ENCODE results near the gene ZC3H15.
A peak's percentile ranks its signal among the peaks of the same experiment; 100 is the strongest.

The ZC3H15 gene

GRCh38 chr2:186530314-186530713 lies 44.3 kb downstream of the ZC3H15 start:
- Histone ChIP-seq H3K9me3 (ENCODE audit: control insufficient read depth, low read length) (no peaks in the 10 kb centered on the region), H4K8ac (ENCODE audit: low read length) (no peak overlapping the region), H2AFZ (ENCODE audit: low read depth, low read length) (no peak overlapping the region), H3K4ac (ENCODE audit: low read depth in 1 of 2, low read length in 2 of 2) (no peak overlapping the region), H2BK15ac (ENCODE audit: low read depth, poor library complexity, severe bottlenecking) (no peak overlapping the region), H2BK120ac (ENCODE audit: low read depth, low read length) (no peak overlapping the region), H2AK5ac (ENCODE audit: low read length, severe bottlenecking) (no peak overlapping the region), H3K36me3 (ENCODE audit: control insufficient read depth in 1 of 2, insufficient read depth in 2 of 2, low read depth in 1 of 2, low read length in 2 of 2) (no peaks in the 10 kb centered on the region), H3K4me2 (ENCODE audit: low read length, poor library complexity, severe bottlenecking) (no peak overlapping the region), H3K27me3 (ENCODE audit: control insufficient read depth in 1 of 2, insufficient read depth in 1 of 2, low read length in 2 of 2) (no peaks in the 10 kb centered on the region), H3K4me3 (ENCODE audit: insufficient read depth in 1 of 2, low read depth in 1 of 2, low read length in 2 of 2) (no peak overlapping the region), H4K91ac (ENCODE audit: low read length) (no peak overlapping the region), H3K4me1 (ENCODE audit: control insufficient read depth, insufficient read depth, low read depth, low read length) (peaks cover 2% of the 10 kb centered on the region), H3K23ac (ENCODE audit: low read length in 2 of 2) (no peak overlapping the region), H3K9ac (ENCODE audit: low read length) (no peak overlapping the region), H3K79me1 (replicated peaks; ENCODE audit: low read length, poor library complexity, severe bottlenecking) (no peaks in the 10 kb centered on the region), H3K18ac (ENCODE audit: low read depth in 1 of 2, low read length in 2 of 2) (no peak overlapping the region), H3K27ac (ENCODE audit: low read length, poor library complexity, severe bottlenecking) (no peak overlapping the region), H2BK12ac (ENCODE audit: low read length in 2 of 2) (no peak overlapping the region), H2BK5ac (ENCODE audit: low read depth, low read length, poor library complexity, severe bottlenecking) (no peak overlapping the region), H3K14ac (ENCODE audit: low read length in 2 of 2) (no peak overlapping the region)
- 100% methylated on average over 2 of the region's 3 CpGs for WGBS
- no peak for DNase-seq

GRCh38 chr2:186531257-186531775 lies 45.3 kb downstream of the ZC3H15 start:
- no peak overlapping the region for H3K14ac ChIP-seq (ENCODE audit: low read length in 2 of 2)
- no peak overlapping the region for H2BK15ac ChIP-seq (ENCODE audit: low read depth, poor library complexity, severe bottlenecking)
- H3K9ac ChIP-seq (ENCODE audit: low read length) = no peak overlapping the region
- no peak overlapping the region for H2BK120ac ChIP-seq (ENCODE audit: low read depth, low read length)
- H3K23ac ChIP-seq (ENCODE audit: low read length in 2 of 2) = no peak overlapping the region
- H3K4me1 ChIP-seq (ENCODE audit: control insufficient read depth, insufficient read depth, low read depth, low read length) = no peaks in the 10 kb centered on the region
- no peak overlapping the region for H3K4me3 ChIP-seq (ENCODE audit: insufficient read depth in 1 of 2, low read depth in 1 of 2, low read length in 2 of 2)
- no peaks in the 10 kb centered on the region for H3K9me3 ChIP-seq (ENCODE audit: control insufficient read depth, low read length)
- H4K8ac ChIP-seq (ENCODE audit: low read length) = no peak overlapping the region
- H2AK5ac ChIP-seq (ENCODE audit: low read length, severe bottlenecking) = no peak overlapping the region
- H3K4me2 ChIP-seq (ENCODE audit: low read length, poor library complexity, severe bottlenecking) = no peak overlapping the region
- no peaks in the 10 kb centered on the region for H3K79me1 ChIP-seq (replicated peaks; ENCODE audit: low read length, poor library complexity, severe bottlenecking)
- no peaks in the 10 kb centered on the region for H3K27me3 ChIP-seq (ENCODE audit: control insufficient read depth in 1 of 2, insufficient read depth in 1 of 2, low read length in 2 of 2)
- H3K4ac ChIP-seq (ENCODE audit: low read depth in 1 of 2, low read length in 2 of 2) = no peak overlapping the region
- no peak overlapping the region for H2AFZ ChIP-seq (ENCODE audit: low read depth, low read length)
- no peak for DNase-seq
- H3K18ac ChIP-seq (ENCODE audit: low read depth in 1 of 2, low read length in 2 of 2) = no peak overlapping the region
- H2BK5ac ChIP-seq (ENCODE audit: low read depth, low read length, poor library complexity, severe bottlenecking) = no peak overlapping the region
- H3K27ac ChIP-seq (ENCODE audit: low read length, poor library complexity, severe bottlenecking) = no peak overlapping the region
- no peak overlapping the region for H2BK12ac ChIP-seq (ENCODE audit: low read length in 2 of 2)
- no peak overlapping the region for H4K91ac ChIP-seq (ENCODE audit: low read length)
- no peaks in the 10 kb centered on the region for H3K36me3 ChIP-seq (ENCODE audit: control insufficient read depth in 1 of 2, insufficient read depth in 2 of 2, low read depth in 1 of 2, low read length in 2 of 2)

GRCh38 chr2:186532891-186533290 lies 46.8 kb downstream of the ZC3H15 start:
- Histone ChIP-seq H2BK120ac (ENCODE audit: low read depth, low read length) (no peak overlapping the region), H3K27ac (ENCODE audit: low read length, poor library complexity, severe bottlenecking) (no peak overlapping the region), H4K8ac (ENCODE audit: low read length) (no peak overlapping the region), H3K36me3 (ENCODE audit: control insufficient read depth in 1 of 2, insufficient read depth in 2 of 2, low read depth in 1 of 2, low read length in 2 of 2) (no peaks in the 10 kb centered on the region), H2AFZ (ENCODE audit: low read depth, low read length) (no peak overlapping the region), H2AK5ac (ENCODE audit: low read length, severe bottlenecking) (no peak overlapping the region), H3K27me3 (ENCODE audit: control insufficient read depth in 1 of 2, insufficient read depth in 1 of 2, low read length in 2 of 2) (no peaks in the 10 kb centered on the region), H3K4me1 (ENCODE audit: control insufficient read depth, insufficient read depth, low read depth, low read length) (no peaks in the 10 kb centered on the region), H3K79me1 (replicated peaks; ENCODE audit: low read length, poor library complexity, severe bottlenecking) (no peaks in the 10 kb centered on the region), H2BK15ac (ENCODE audit: low read depth, poor library complexity, severe bottlenecking) (no peak overlapping the region), H4K91ac (ENCODE audit: low read length) (no peak overlapping the region), H2BK5ac (ENCODE audit: low read depth, low read length, poor library complexity, severe bottlenecking) (no peak overlapping the region), H3K9ac (ENCODE audit: low read length) (no peak overlapping the region), H3K4ac (ENCODE audit: low read depth in 1 of 2, low read length in 2 of 2) (no peak overlapping the region), H3K23ac (ENCODE audit: low read length in 2 of 2) (no peak overlapping the region), H3K9me3 (ENCODE audit: control insufficient read depth, low read length) (no peaks in the 10 kb centered on the region), H3K4me3 (ENCODE audit: insufficient read depth in 1 of 2, low read depth in 1 of 2, low read length in 2 of 2) (peak overlapping the region in 1 of 2 experiments; percentile 22), H3K14ac (ENCODE audit: low read length in 2 of 2) (no peak overlapping the region), H3K18ac (ENCODE audit: low read depth in 1 of 2, low read length in 2 of 2) (no peak overlapping the region), H3K4me2 (ENCODE audit: low read length, poor library complexity, severe bottlenecking) (no peak overlapping the region), H2BK12ac (ENCODE audit: low read length in 2 of 2) (no peak overlapping the region)
- no peak for DNase-seq
- no CpG with 5 or more reads among the region's 1 CpG for WGBS

- H3K9me3 ChIP-seq (ENCODE audit: control insufficient read depth, low read length) = no peaks in the 10 kb centered on the region
- H2BK12ac ChIP-seq (ENCODE audit: low read length in 2 of 2) = no peak overlapping the region
- no peak overlapping the region for H2BK120ac ChIP-seq (ENCODE audit: low read depth, low read length)
- H2BK15ac ChIP-seq (ENCODE audit: low read depth, poor library complexity, severe bottlenecking) = no peak overlapping the region
- H3K9ac ChIP-seq (ENCODE audit: low read length) = no peak overlapping the region
- H3K14ac ChIP-seq (ENCODE audit: low read length in 2 of 2) = no peak overlapping the region
- H3K18ac ChIP-seq (ENCODE audit: low read depth in 1 of 2, low read length in 2 of 2) = no peak overlapping the region
- no peak overlapping the region for H2BK5ac ChIP-seq (ENCODE audit: low read depth, low read length, poor library complexity, severe bottlenecking)
- H3K4ac ChIP-seq (ENCODE audit: low read depth in 1 of 2, low read length in 2 of 2) = no peak overlapping the region
- no peaks in the 10 kb centered on the region for H3K27me3 ChIP-seq (ENCODE audit: control insufficient read depth in 1 of 2, insufficient read depth in 1 of 2, low read length in 2 of 2)
- no peak overlapping the region for H2AK5ac ChIP-seq (ENCODE audit: low read length, severe bottlenecking)
- H4K8ac ChIP-seq (ENCODE audit: low read length) = no peak overlapping the region
- no peak for DNase-seq
- H3K36me3 ChIP-seq (ENCODE audit: control insufficient read depth in 1 of 2, insufficient read depth in 2 of 2, low read depth in 1 of 2, low read length in 2 of 2) = no peaks in the 10 kb centered on the region
- no peak overlapping the region for H3K4me2 ChIP-seq (ENCODE audit: low read length, poor library complexity, severe bottlenecking)
- H2AFZ ChIP-seq (ENCODE audit: low read depth, low read length) = no peak overlapping the region
- no peak overlapping the region for H3K23ac ChIP-seq (ENCODE audit: low read length in 2 of 2)
- no peaks in the 10 kb centered on the region for H3K79me1 ChIP-seq (replicated peaks; ENCODE audit: low read length, poor library complexity, severe bottlenecking)
- no peak overlapping the region for H3K4me3 ChIP-seq (ENCODE audit: insufficient read depth in 1 of 2, low read depth in 1 of 2, low read length in 2 of 2)
- no peak overlapping the region for H3K27ac ChIP-seq (ENCODE audit: low read length, poor library complexity, severe bottlenecking)
- no peak overlapping the region for H4K91ac ChIP-seq (ENCODE audit: low read length)
- H3K4me1 ChIP-seq (ENCODE audit: control insufficient read depth, insufficient read depth, low read depth, low read length) = no peaks in the 10 kb centered on the region
These were observed 47.7 kb downstream of the ZC3H15 start for GRCh38 chr2:186533717-186534116.
